Thyroid gland (tissue), 4 donors: Measurements from ENCODE around the gene USP44. TPM values are rescaled to one million over a fixed set of nuclear protein-coding genes. Genes with fewer than 3 reads are reported as not detected.

Experiments
- DNase-seq, 2 donors: peaks; one replicate each; pipeline ENCODE4 v3.0.0-alpha.2; 2019
- H3K27ac ChIP-seq, 3 donors: fragments of 200-600 bp; sonication (generic); 1 replicate in 2 of 3; 2 replicates in 1 of 3; pipeline ENCODE4 v1.5.1; 2016 to 2019; ENCODE audit warnings: mild to moderate bottlenecking in 1 of 3, moderate library complexity in 1 of 3
- H3K27me3 ChIP-seq: fragments of 200-600 bp; sonication (generic); one replicate; pipeline ENCODE4 v1.5.1; 2019
- H3K36me3 ChIP-seq, 2 donors: fragments of 200-600 bp; sonication (generic); one replicate each; pipeline ENCODE4 v1.5.1; 2016 to 2019
- H3K4me1 ChIP-seq, 2 donors: fragments of 200-600 bp; sonication (generic); one replicate each; pipeline ENCODE4 v1.5.1; 2017 to 2019
- H3K4me3 ChIP-seq, 3 donors: fragments of 200-600 bp; sonication (generic); replicated peaks in 1 of 3; 1 replicate in 2 of 3; 2 replicates in 1 of 3; pipeline ENCODE4 v1.5.1; 2016; ENCODE audit warnings: mild to moderate bottlenecking in 1 of 3
- H3K9me3 ChIP-seq: fragments of 200-600 bp; sonication (generic); one replicate; pipeline ENCODE4 v1.5.1; 2017
- CTCF ChIP-seq, 6 experiments: fragments of 200-600 bp in 3 of 6; fragments of 450-650 bp in 3 of 6; sonication (generic) in 3 of 6; IDR thresholded peaks; one replicate each; pipeline ENCODE4 v1.5.1; 2016 to 2019; ENCODE audit warnings: antibody characterized with exemption in 6 of 6, mild to moderate bottlenecking in 2 of 6, inconsistent platforms in 1 of 6, moderate library complexity in 1 of 6
- POLR2A ChIP-seq, 2 donors: fragments of 450-650 bp; IDR thresholded peaks; one replicate each; pipeline ENCODE4 v1.6.1; 2017; ENCODE audit warnings: antibody characterized with exemption in 2 of 2, mild to moderate bottlenecking in 2 of 2, moderate library complexity in 1 of 2
- WGBS, 2 donors: methylation state at CpG; one replicate each; pipeline ENCODE4 v1.1.5; 2017; 5-methylcytosine and 5-hydroxymethylcytosine counted together
- intact Hi-C: fragments of 100-400 bp; cut with DNase I; formaldehyde crosslinking; loops from one replicate; pipeline ENCODE4 v1.15.1; 2023
- total RNA-seq, 4 donors: library from RNA; depleted of rRNA; stranded (reverse); fragments of >200 nt; gene quantifications; one replicate each; pipeline ENCODE4 v1.2.3, GENCODE V29; 2016

Gene USP44
- total RNA-seq, 4 donors from 2014 or later, result 2.8 to 9.1 (median 6.3) TPM

- no peak overlapping the region for H3K27ac ChIP-seq
- DNase-seq, result no peak
- H3K27me3 ChIP-seq, result no peaks in the 10 kb centered on the region
- H3K4me1 ChIP-seq, result no peaks in the 10 kb centered on the region
- no peak overlapping the region for H3K4me3 ChIP-seq
- intact Hi-C loops, result no loop called here
- 85 to 87% methylated on average over 10 of the region's 10 CpGs for WGBS, 2 donors
- H3K36me3 ChIP-seq, result peaks cover 14 to 34% of the 10 kb centered on the region in 2 donors
- H3K9me3 ChIP-seq, result no peaks in the 10 kb centered on the region
- TF ChIP-seq CTCF (IDR thresholded peaks at IDR 0.05) (no peak), POLR2A (IDR thresholded peaks at IDR 0.05) (no peak)
Measured at GRCh38 chr12:95506707-95507523, 44.4 kb downstream of the USP44 start.

- intact Hi-C loops, result no loop called here
- Histone ChIP-seq H3K4me1 (no peaks in the 10 kb centered on the region), H3K4me3 (no peak overlapping the region), H3K27ac (no peak overlapping the region), H3K27me3 (no peaks in the 10 kb centered on the region), H3K36me3 (peaks cover 12 to 31% of the 10 kb centered on the region in 2 donors), H3K9me3 (no peaks in the 10 kb centered on the region)
- DNase-seq, result no peak
- WGBS, 2 donors, result 95 to 96% methylated on average over 5 of the region's 5 CpGs
- no peak for TF ChIP-seq POLR2A (IDR thresholded peaks at IDR 0.05)
- no peak for TF ChIP-seq CTCF (IDR thresholded peaks at IDR 0.05)
Measured at GRCh38 chr12:95505039-95505438, 46.2 kb downstream of the USP44 start.

- peaks cover 14 to 38% of the 10 kb centered on the region in 2 donors for H3K36me3 ChIP-seq
- intact Hi-C loops, result no loop called here
- TF ChIP-seq CTCF (IDR thresholded peaks at IDR 0.05) (no peak), POLR2A (IDR thresholded peaks at IDR 0.05) (no peak)
- H3K9me3 ChIP-seq, result no peaks in the 10 kb centered on the region
- H3K27ac ChIP-seq, result no peak overlapping the region
- DNase-seq, result no peak
- H3K4me3 ChIP-seq, result no peak overlapping the region
- WGBS, 2 donors, result 92 to 95% methylated on average over 4 of the region's 4 CpGs
- H3K4me1 ChIP-seq, result no peaks in the 10 kb centered on the region
- H3K27me3 ChIP-seq, result no peaks in the 10 kb centered on the region
Measured at GRCh38 chr12:95504140-95504539, 47.1 kb downstream of the USP44 start.

GRCh38 chr12:95499772-95500171, 51.5 kb downstream of the USP44 start:
- H3K4me3 ChIP-seq, result no peak overlapping the region
- H3K27me3 ChIP-seq, result no peaks in the 10 kb centered on the region
- WGBS, 2 donors, result 90 to 95% methylated on average over 2 of the region's 2 CpGs
- H3K27ac ChIP-seq, result no peak overlapping the region
- no peak for DNase-seq
- TF ChIP-seq CTCF (IDR thresholded peaks at IDR 0.05) (no peak), POLR2A (IDR thresholded peaks at IDR 0.05) (no peak)
- no peaks in the 10 kb centered on the region for H3K4me1 ChIP-seq
- H3K9me3 ChIP-seq, result no peaks in the 10 kb centered on the region
- intact Hi-C loops, result no loop called here
- H3K36me3 ChIP-seq, result peaks cover 35 to 40% of the 10 kb centered on the region in 2 donors

GRCh38 chr12:95498968-95499367, 52.3 kb downstream of the USP44 start:
- no peak for DNase-seq
- H3K27me3 ChIP-seq, result no peaks in the 10 kb centered on the region
- TF ChIP-seq POLR2A (IDR thresholded peaks at IDR 0.05), result no peak
- TF ChIP-seq CTCF (IDR thresholded peaks at IDR 0.05), result no peak
- H3K4me3 ChIP-seq, result no peak overlapping the region
- H3K9me3 ChIP-seq, result no peaks in the 10 kb centered on the region
- intact Hi-C loops, result no loop called here
- peaks cover 32 to 34% of the 10 kb centered on the region in 2 donors for H3K36me3 ChIP-seq
- WGBS, 2 donors, result 98 to 100% methylated on average over 5 of the region's 5 CpGs
- no peaks in the 10 kb centered on the region for H3K4me1 ChIP-seq
- H3K27ac ChIP-seq, result no peak overlapping the region
